Testis (tissue), 2 donors: ENCODE data around the gene RAB7B.

ENCODE experiments used
- POLR2A ChIP-seq: fragments of 450-650 bp; IDR thresholded peaks from one replicate; pipeline ENCODE4 v1.6.1; 2017; ENCODE audit warnings: antibody characterized with exemption, mild to moderate bottlenecking, moderate library complexity
- TF ChIP-seq, protein P1 (sequence below), 3 experiments: fragments of 450-650 bp in 2 of 3; fragments of 200-600 bp in 1 of 3; sonication (generic) in 1 of 3; IDR thresholded peaks; one replicate each; pipeline ENCODE4 v1.5.1; 2016 to 2019; ENCODE audit warnings: antibody characterized with exemption in 3 of 3, mild to moderate bottlenecking in 2 of 3, moderate library complexity in 1 of 3

DNA sequence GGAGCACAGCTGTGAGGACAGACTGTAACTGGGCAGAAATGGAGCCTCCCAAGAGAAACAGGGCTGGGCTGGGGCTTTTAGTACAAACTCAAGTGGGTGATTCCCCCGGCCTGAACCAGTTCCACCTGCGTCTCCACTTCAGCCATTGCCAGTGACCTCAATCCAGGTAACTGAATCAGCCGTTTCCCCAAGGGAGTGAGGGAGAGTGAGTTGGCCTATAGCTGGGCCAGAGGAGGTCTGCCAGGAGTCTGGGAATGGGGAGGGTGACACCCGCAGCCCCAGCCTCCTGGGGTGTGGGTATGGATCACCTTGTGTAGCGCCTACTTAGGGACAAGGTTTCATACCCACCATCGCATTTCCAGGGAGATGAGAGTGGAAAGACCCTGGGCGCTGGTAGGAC lies 68.4 kb downstream of the RAB7B start:
- TF ChIP-seq POLR2A = no peak
- TF ChIP-seq, protein P1, sequence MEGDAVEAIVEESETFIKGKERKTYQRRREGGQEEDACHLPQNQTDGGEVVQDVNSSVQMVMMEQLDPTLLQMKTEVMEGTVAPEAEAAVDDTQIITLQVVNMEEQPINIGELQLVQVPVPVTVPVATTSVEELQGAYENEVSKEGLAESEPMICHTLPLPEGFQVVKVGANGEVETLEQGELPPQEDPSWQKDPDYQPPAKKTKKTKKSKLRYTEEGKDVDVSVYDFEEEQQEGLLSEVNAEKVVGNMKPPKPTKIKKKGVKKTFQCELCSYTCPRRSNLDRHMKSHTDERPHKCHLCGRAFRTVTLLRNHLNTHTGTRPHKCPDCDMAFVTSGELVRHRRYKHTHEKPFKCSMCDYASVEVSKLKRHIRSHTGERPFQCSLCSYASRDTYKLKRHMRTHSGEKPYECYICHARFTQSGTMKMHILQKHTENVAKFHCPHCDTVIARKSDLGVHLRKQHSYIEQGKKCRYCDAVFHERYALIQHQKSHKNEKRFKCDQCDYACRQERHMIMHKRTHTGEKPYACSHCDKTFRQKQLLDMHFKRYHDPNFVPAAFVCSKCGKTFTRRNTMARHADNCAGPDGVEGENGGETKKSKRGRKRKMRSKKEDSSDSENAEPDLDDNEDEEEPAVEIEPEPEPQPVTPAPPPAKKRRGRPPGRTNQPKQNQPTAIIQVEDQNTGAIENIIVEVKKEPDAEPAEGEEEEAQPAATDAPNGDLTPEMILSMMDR (IDR thresholded peaks at IDR 0.05) = no peak
